HG02678 (cell line): ENCODE data around the gene GRB2.
"Not testable (repeated sequence)": the region's sequence is repeated elsewhere in the genome, so short reads cannot be mapped to it uniquely, and the experiment has no call there.

ENCODE experiments used
- ATAC-seq: cut with Tn5 transposase; IDR thresholded peaks from one replicate; pipeline ENCODE4 v1.9.1; 2021; ENCODE audit warnings: mild to moderate bottlenecking, moderate library complexity; ENCODE audit not compliant: unreplicated experiment

Gene GRB2

DNA sequence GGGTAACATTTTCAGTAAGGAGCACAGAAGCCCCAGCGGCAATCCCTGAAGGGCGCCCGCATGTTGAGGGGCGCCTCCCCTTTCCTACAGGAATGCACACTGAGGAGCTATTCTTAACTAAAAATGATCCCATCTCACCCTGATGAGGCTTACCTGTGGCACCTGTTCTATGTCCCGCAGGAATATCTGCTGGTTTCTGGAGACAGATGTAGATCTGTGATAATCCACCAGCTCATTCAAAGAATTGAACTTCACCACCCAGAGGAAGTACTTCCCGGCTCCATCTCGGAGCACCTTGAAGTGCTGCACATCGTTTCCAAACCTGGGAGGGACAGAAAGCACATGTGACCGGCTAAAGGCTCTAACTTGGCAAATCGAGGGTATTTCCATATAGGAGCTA lies 84.0 kb downstream of the GRB2 start:
- no peak for ATAC-seq

DNA sequence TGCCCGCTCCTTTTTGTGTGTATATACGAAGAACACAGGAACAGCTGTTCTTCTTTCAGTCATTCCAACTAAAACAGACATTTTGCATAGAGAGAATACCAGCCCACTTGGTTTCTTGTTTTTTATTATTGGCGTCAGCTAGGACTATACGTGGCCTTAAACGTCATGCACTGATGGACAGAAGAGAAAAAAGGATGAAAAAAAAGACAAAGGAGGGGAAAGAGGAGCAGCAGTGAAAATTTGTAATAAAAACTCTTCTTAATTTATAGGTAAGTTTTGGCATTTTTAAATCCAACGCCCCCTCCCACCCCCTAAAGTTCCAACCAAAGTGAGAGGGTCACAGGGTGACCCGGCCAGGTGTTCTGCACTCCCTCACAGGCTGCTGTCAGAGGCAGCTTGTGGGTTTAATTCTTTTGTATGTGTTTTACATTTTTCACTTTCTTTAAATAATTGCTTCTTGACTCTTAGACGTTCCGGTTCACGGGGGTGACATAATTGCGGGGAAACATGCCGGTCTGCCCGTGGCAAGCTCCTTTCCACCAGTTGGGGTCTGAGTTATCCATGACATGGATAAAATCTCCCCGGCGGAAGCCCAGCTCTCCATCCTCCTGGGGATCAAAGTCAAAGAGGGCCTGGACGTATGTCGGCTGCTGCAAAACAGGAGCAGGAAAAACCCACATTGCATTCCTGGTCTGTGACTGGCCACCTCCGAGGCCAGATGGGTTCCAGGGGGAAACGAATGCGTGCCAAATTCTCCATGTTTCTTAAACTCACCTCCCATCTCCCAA lies 85.4 kb downstream of the GRB2 start:
- peak; percentile 61 for ATAC-seq

DNA sequence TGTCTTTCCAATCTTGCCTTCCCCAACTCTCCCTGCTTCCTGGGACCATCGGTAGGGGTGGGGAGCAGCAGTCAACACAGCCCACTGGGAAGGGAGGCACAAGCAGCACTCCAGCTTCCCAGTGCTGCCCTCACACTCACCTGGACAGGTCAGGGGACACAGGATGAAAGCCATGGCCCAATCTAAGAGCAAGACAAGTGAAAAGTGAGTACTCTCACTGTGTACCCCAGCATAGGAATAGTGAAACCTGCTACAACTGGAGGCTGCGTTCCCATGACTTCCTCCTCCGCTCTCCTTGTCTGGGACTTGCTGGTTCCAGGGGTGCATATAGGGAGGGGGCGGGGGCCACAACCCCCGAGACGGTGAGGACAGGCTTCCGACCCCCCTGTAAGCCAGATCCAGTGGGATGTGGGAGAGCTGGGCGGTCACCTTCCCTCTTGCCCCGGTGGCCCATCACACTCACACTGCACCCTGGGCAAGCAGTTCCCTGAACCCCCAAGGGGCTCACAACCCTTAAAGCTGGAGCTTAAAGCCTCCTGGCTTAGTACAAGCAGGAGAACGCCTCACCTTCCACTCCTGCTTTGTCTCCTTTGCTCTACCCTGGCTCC lies 86.8 kb downstream of the GRB2 start:
- no peak for ATAC-seq

DNA sequence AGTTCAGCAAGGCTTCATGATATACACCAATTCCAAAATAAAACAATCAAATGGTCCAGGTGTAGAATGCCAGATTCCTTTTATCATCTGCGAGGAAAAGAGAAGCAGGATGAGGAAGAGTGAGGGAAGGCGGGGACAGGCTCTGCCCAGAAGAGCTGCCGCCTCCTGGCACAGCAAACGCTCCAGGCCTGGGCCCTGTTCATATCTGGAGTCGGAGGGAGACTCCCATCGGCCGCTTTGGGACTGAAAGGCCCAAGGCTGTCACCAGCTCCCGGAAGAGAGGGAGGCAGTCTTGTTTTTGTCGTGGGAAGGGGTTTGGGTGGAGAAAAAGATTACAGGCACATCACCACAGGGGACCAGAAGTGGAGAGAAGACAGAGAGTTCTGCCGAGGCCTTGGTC lies 87.3 kb downstream of the GRB2 start:
- ATAC-seq: no peak

DNA sequence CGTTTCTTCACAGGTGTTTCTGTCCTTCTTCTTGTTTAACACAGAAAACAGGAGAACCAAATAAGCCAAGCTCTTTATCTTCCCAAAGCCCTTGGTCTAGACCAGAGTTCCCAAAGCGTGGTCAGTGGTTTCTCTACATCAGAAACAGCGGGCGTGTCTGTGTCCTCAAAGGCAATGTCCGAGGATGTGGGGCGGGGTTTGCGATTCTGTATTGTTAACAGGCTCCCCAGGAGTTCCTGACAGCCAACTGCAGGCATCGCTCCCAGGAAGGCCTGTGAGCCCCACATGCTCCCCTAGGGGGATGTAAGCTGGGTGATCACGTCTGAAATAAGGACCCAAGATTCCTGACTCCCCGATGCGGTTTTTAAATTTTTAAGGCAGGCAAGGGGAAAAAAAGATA lies 87.8 kb downstream of the GRB2 start:
- ATAC-seq: no peak

DNA sequence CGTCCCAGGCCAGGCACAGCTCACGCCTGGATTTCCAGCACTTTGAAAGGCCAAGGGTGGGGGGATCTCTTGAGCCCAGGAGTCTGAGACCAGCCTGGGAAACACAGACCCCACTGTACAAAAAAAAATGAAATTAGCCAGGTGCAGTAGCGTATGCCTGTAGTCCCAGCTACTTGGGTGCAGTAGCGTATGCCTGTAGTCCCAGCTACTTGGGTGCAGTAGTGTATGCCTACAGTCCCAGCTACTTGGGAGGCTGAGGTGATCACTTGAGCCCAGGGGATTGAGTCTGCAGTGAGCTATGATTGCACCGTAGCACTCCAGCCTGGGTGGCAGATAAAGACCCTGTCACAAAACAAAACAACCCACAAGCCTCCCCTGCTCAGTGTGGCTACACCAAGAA lies 89.2 kb downstream of the GRB2 start:
- no peak for ATAC-seq

DNA sequence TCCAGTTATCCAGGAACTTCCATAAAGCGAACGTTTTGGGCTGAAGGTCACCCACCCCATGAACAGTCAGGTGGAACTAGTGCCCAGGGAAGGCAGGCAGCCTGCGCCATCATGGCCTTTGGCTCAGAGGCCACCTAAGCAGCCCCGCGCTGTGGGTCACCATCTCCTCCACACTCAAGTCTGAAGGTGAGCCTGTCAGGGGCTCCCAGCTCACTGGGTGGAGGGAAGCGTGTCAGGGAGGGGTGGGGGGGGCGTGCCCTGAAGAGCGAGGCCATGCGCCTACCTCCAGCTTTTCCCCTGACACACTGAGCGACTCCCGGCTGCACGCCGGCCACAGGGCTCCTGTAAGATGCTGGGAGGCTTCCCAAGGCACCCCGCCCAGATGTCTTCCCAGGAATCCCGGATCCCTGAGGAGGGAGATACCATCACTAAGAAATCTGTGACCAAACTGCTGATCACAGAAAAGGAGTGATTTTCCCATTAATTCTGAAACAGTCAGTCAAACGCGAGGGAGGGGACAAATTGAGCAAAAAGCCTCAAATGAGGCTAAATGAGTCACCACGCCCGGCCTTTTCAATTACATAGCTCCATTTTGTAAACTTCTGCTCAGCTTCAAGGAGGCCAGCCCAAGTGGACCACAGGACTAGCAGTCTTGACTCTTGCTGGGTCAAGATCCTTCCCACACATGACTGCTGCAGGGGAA lies 89.8 kb downstream of the GRB2 start:
- ATAC-seq: no peak

DNA sequence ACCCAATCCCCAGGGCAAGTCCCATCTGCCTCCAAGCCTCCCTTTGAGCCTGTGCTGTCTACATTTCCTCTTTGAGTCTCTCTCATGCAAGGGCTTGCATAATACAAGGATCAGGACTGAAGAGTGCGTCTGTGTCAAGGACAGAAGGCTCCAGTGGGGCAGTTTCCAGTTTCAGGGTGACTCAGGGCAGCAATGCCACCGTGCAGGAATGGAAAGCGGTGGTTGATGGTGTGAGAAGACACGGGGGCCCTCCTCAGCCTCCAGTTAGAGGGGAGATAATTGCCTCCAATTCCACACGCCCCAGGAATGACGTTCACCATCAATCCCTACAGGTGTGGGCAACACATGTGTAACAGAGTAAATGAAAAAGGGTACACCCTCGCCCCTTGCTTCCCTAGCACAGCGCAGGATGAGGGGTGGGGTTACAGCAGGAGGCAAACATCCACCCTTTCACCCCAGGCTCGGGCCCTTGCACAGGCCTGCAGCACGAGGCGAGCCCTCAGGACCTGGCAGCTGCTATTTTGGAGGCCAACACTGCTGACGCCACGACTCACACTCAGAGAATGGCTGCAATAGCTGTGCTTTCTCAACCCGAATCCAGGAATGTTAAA lies 91.4 kb downstream of the GRB2 start:
- ATAC-seq: peak; percentile 43

DNA sequence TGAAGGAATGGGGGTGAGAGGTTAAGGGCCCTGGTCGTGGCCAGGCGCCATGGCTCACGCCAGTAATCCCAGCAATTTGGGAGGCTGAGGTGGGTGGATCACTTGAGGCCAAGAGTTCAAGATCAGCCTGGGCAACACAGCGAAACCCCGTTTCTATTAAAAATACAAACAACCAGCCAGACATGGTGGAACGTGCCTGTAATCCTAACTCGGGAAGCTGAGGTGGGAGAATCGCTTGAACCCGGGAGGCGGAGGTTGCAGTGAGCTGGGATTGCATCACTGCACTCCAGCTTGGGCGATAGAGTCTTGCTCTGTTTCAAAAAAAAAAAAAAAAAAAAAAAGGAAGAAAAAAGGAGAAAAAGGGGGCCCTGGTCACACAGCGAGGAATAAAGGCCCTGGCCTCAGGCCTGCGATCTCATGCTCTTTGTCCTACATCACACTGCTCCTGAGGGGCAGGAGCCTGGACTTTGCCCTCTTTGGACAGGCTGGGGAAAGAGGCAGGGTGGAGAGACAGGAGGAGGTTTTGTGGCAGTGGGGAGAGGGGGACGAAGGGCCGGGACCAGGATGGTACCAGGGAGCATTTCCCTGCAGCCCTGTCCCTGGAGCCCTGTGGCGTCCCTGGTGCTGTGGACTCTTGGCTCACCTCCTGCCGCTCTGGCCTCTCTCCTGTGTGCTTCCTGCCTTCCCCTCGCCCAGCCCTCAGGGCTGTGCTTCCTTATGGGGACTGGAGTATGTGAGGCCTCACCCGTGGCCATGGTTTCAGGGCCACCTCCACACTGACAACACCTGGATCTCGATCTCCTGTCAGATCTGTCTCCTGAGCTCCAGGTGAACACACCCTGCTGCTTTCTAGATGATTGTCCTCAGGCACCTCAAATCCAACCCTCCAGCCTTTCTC lies 96.5 kb downstream of the GRB2 start:
- no peak for ATAC-seq

DNA sequence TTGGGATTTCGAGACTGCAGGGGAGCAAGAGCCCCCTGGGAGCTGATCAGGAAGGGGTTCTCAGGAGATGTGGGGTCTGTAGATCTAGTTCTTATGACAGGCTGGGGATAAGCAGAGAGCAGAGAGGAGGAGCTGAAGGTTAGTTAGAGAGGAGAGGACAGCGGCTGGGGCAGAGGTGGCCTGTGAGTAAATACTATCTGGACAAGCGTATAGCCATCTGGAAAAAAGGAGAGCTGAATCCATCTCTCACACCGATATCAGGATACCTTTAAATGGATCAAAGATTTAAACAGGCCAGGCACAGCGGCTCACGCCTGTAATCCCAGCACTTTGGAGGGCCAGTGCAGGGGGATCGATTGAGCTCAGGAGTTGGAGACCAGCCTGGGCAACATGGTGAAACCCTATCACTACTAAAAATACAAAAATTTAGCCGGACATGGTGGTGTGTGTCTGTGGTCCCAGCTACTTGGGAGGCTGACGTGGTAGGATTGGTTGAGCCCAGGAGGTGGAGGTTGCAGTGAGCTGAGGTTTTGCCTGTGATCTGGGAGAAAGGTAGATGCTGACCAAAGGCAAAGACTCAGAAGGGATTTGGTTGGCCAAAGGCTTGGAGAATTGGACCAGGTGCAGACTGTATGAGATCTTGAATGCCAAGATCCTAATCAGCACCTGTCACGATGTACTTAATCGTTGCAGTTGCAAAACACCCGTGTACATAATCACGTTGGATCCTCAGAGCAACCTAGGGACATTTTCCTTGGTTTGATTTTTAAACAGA lies 97.3 kb downstream of the GRB2 start:
- ATAC-seq: no peak

DNA sequence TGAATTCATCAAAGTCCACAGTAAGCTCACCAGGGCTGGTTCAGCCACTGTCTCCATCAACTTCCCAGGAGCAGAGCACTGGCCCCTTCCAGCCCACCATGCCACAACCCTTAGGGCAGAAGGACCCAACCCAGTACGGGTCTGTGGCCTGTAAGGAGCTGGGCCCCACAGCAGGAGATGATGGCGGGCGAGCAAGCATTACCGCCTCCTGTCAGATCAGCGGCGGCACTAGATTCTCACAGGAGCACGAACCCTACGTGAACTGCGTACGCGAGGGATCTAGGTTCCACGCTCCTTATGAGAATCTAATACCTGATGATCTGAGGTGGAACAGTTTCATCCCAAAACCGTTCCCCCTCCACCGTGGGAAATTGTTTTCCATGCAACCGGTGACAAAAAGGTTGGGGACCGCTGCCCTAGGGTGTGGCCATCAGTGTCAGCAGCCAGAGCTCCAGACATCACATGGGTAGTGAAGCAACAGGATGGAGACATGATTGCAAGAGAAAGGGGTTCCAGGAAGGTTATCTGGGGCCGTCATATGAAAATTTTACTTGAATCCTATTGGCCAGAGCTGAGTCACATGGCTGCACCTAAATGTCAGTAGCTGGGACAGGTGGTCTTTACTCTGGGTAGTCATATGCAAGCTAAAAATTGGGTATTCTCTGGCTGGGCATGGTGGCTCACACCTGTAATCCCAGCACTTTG lies 103.8 kb downstream of the GRB2 start:
- no peak for ATAC-seq

DNA sequence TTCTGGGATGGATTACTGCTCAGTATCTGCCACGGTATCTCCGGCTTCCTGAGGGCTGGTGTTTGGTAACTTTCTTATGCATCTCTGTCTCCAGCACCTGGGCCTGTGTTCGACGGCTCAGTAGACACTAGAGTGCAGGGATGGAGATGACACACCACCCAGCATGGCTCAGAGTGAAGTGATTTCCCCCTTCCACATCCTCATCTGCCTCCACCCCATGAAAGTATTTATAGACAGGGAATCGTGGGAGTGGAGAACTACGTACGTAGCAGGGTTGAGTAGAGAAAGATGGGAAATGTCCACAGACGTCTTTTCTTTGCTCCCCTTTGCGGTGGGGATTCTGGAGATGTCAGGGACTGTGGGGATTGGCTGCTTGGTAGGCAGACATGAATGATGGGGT lies 104.4 kb downstream of the GRB2 start:
- ATAC-seq: no peak

DNA sequence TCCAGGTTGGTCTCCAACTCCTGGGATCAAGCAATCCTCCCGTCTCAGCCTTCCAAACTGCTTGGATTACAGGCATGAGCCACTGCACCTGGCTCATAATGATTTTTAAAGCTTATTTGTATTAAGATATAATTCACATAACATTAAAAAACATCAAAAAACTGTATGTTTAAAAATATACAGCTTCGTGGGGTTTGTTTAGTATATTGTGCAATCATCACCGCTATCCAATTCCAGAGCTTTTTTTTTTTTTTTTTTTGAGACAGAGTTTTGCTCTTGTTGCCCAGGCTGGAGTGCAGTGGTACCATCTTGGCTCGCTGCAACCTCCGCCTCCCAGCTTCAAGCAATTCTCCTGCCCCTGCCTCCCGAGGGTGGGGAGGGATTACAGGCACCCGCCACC lies 105.2 kb downstream of the GRB2 start:
- no peak for ATAC-seq

DNA sequence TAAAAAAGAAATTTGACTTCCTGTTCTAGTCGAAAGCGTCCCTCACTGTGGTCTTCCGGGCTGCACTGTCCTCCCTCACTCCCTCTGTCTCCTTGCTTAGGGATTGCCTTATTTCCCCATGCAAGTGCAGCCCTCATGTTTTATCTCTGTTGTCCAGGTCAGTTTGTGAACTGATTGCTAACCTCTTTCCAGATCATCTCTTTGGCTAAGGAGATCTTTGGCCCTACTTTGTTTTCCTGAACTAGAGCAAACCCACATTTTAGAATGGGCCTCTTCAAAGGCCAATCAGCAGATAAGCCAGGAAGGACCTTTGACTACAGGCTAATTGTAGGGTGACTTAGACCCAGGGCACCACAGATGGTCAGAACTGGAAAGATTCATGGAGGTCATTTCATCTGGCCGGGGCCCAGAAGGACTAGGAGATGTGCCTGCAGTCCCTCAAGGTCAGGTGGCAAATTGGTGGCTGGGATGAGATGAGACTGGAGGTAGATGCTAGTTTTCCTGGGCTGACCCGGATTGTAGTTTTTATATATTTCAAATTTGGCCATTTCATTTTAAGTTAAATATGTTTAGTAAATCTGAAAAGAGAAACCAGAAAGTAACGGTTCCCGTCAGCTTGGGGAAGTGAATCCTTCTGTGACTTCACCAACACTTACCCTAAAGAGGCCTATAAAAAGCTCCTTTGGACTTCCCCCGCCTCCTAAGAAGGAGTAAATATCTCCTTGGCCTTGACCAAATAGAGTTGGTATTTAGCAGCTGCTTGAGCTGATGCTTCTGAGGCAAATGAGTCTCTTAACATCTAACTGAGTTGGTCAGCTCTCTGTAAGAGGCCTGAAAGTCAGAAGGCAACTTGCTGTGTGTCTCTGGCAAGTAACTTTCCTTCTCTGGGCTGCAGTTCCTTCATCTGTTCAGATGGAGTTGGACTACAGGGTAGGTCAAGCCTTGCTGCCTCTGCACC lies 110.0 kb downstream of the GRB2 start:
- ATAC-seq: peak; percentile 76

DNA sequence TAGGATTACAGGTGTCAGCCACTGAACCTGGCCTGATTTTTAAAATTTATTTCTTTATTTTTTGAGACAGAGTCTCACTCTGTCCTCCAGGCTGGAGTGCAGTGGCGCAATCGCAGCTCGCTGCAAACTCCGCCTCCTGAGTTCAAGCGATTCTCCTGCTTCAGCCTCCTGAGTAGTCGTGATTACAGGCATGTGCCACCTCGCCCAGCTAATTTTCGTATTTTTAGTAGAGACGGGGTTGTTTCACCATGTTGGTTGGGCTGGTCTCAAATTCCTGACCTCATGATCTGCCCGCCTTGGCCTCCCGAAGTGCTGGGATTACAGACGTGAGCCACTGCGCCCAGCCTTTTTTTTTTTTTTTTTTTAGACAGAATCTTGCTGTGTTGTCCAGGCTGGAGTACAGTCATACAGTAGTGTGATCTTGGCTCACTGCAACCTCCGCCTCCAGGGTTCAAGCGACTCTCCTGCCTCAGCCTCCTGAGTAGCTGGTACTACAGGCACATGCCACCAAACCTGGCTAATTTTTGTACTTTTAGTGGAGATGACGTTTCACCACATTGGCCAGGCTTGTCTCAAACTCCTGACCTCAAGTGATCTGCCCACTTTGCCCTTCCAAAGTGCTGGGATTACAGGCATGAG lies 112.5 kb downstream of the GRB2 start:
- not testable (repeated sequence) for ATAC-seq

DNA sequence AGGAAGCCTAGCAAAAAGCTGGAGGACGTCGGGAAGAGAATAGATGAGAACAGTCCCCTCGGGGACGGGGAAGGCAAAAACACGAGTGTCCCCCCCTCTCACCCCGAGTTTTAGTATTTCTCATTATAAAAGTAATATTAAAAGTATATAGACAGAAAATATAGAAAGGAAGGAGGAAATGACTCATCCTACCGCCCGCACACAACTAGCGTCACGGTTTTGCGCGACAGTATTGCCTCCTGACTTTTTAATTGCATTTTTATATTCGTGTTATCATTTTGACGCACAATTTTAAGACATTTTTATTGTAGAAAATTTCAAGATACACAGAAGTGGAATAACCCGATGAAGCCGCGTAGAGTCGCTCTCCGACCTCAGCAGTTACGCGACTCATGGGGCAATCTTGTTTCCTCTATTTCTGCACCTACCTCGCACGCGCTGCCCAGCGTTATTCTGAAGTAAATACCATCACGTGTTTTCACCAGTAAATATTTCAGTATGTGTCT lies 115.6 kb downstream of the GRB2 start:
- peak; percentile 17 for ATAC-seq

DNA sequence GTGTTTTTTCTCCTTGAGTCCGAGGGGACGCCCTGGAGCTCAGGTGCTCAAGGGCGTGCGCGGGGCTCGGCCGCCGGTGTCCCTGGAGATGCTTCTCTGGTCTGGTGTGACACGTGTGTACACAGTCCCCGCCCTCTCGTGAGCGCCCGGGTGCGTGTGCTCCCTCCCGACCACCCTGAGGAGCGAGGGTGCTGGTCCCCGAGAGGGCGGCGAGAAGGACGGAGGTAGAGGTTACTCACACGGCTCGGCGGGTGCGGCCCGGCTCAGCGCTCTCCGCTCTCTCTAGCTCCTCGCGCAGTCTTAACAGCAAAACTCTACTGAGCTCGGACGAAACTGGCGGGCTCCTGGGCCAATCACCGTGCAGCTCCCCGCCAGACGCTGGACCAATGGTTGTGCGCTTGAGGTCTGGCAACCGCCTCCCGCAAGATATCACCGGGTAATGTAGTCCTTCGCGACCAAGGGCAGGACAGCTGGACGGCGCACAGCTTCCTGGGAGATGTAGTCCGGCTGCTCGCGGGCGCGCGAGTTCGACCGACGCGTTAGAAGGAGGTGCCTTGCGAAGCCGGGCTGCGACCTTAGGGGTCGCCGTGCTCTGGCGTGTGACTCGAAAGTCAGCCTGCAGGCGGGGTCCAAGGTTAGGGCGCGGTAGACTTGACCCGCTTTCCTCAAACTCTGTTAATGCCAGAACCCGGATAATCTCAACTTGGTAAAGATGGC lies 116.2 kb downstream of the GRB2 start, which contains the start of gene SLC25A19:
TSS of gene SLC25A19 (minus strand) at position 319 of the 717 bp plus-strand sequence. CDS start 2,669 bp downstream, outside the sequence.
- ATAC-seq: peak; percentile 91
